Stimulated activated memory B cell treated with anti-CD40 and anti-IgM and Interleukin-4, amounts not matched to agents 10 μg/mL and 1 μg/mL and 100 μg/mL, for 72 hours (primary cell): ENCODE data around the gene SPTBN5.

Experiments
- ATAC-seq: fragments of 150-1000 bp; cut with Tn5 transposase; 2 replicates; pipeline ENCODE4 v1.10.0; 2021
- H3K27ac Mint-ChIP-seq: one replicate; pipeline ENCODE4 v1.8.0; 2022; ENCODE audit warnings: mild to moderate bottlenecking, mixed read lengths
- H3K27me3 Mint-ChIP-seq: one replicate; pipeline ENCODE4 v1.8.0; 2022; ENCODE audit warnings: mixed read lengths
- H3K36me3 Mint-ChIP-seq: one replicate; pipeline ENCODE4 v1.8.0; 2022; ENCODE audit warnings: mixed read lengths
- H3K4me1 Mint-ChIP-seq: one replicate; pipeline ENCODE4 v1.8.0; 2022; ENCODE audit warnings: mixed read lengths
- H3K4me3 Mint-ChIP-seq: one replicate; pipeline ENCODE4 v1.8.0; 2022; ENCODE audit warnings: mild to moderate bottlenecking, moderate library complexity, mixed read lengths
- H3K9me3 Mint-ChIP-seq: one replicate; pipeline ENCODE4 v1.8.0; 2022; ENCODE audit warnings: mixed read lengths

Gene SPTBN5

GRCh38 chr15:41918506-41919126 is 24.8 kb upstream of the SPTBN5 start:
- peak overlapping the region; percentile 51 for H3K27ac Mint-ChIP-seq
- no peak for ATAC-seq
- no peaks in the 10 kb centered on the region for H3K9me3 Mint-ChIP-seq

GRCh38 chr15:41917767-41918430 is 24.0 kb upstream of the SPTBN5 start:
- Mint-ChIP-seq H3K36me3 (peaks cover 71% of the 10 kb centered on the region), H3K9me3 (no peaks in the 10 kb centered on the region), H3K27ac (peak overlapping the region; percentile 51), H3K4me1 (peaks cover 36% of the 10 kb centered on the region), H3K27me3 (no peaks in the 10 kb centered on the region), H3K4me3 (no peak overlapping the region)
- no peak for ATAC-seq

More at GRCh38 chr15:41918506-41919126, 24.8 kb upstream of the SPTBN5 start:
- Mint-ChIP-seq H3K4me1 (peaks cover 43% of the 10 kb centered on the region), H3K27me3 (no peaks in the 10 kb centered on the region), H3K36me3 (peaks cover 68% of the 10 kb centered on the region), H3K4me3 (no peak overlapping the region)

GRCh38 chr15:41915255-41915994 is 21.6 kb upstream of the SPTBN5 start:
- no peaks in the 10 kb centered on the region for H3K9me3 Mint-ChIP-seq
- peaks cover 29% of the 10 kb centered on the region for H3K4me1 Mint-ChIP-seq
- H3K27me3 Mint-ChIP-seq = no peaks in the 10 kb centered on the region
- peaks cover 62% of the 10 kb centered on the region for H3K36me3 Mint-ChIP-seq
- peak; percentile 82 for ATAC-seq
- H3K27ac Mint-ChIP-seq = peak overlapping the region; percentile 79
- no peak overlapping the region for H3K4me3 Mint-ChIP-seq

GRCh38 chr15:41914411-41914810 is 20.6 kb upstream of the SPTBN5 start:
- no peak overlapping the region for H3K4me3 Mint-ChIP-seq
- ATAC-seq = no peak
- peak overlapping the region; percentile 79 for H3K27ac Mint-ChIP-seq
- peaks cover 20% of the 10 kb centered on the region for H3K4me1 Mint-ChIP-seq
- H3K36me3 Mint-ChIP-seq = peaks cover 60% of the 10 kb centered on the region
- no peaks in the 10 kb centered on the region for H3K27me3 Mint-ChIP-seq
- no peaks in the 10 kb centered on the region for H3K9me3 Mint-ChIP-seq

- no peak for ATAC-seq
- Mint-ChIP-seq H3K27ac (no peak overlapping the region), H3K9me3 (no peaks in the 10 kb centered on the region), H3K4me3 (no peak overlapping the region), H3K4me1 (peaks cover 19% of the 10 kb centered on the region), H3K36me3 (peaks cover 61% of the 10 kb centered on the region), H3K27me3 (no peaks in the 10 kb centered on the region)
Observed at GRCh38 chr15:41913256-41913655, 19.4 kb upstream of the SPTBN5 start.

- no peaks in the 10 kb centered on the region for H3K27me3 Mint-ChIP-seq
- no peaks in the 10 kb centered on the region for H3K9me3 Mint-ChIP-seq
- H3K4me1 Mint-ChIP-seq = peaks cover 18% of the 10 kb centered on the region
- peak overlapping the region; percentile 12 for H3K27ac Mint-ChIP-seq
- H3K36me3 Mint-ChIP-seq = peaks cover 63% of the 10 kb centered on the region
- H3K4me3 Mint-ChIP-seq = no peak overlapping the region
- ATAC-seq = no peak
Observed at GRCh38 chr15:41911691-41912345, 18.0 kb upstream of the SPTBN5 start.

- H3K27me3 Mint-ChIP-seq = no peaks in the 10 kb centered on the region
- H3K36me3 Mint-ChIP-seq = peaks cover 63% of the 10 kb centered on the region
- H3K4me3 Mint-ChIP-seq = no peak overlapping the region
- H3K27ac Mint-ChIP-seq = peak overlapping the region; percentile 30
- no peak for ATAC-seq
- H3K9me3 Mint-ChIP-seq = peaks cover 4% of the 10 kb centered on the region
- H3K4me1 Mint-ChIP-seq = peaks cover 14% of the 10 kb centered on the region
Observed at GRCh38 chr15:41908736-41909461, 15.0 kb upstream of the SPTBN5 start.

GRCh38 chr15:41907141-41907540 is 13.3 kb upstream of the SPTBN5 start:
- no peak for ATAC-seq
- Mint-ChIP-seq H3K4me3 (no peak overlapping the region), H3K36me3 (peaks cover 51% of the 10 kb centered on the region)

GRCh38 chr15:41906608-41907007 is 12.8 kb upstream of the SPTBN5 start:
- Mint-ChIP-seq H3K36me3 (peaks cover 46% of the 10 kb centered on the region), H3K9me3 (peaks cover 4% of the 10 kb centered on the region), H3K4me3 (no peak overlapping the region), H3K27ac (no peak overlapping the region), H3K4me1 (peaks cover 14% of the 10 kb centered on the region), H3K27me3 (no peaks in the 10 kb centered on the region)
- ATAC-seq = no peak

More at GRCh38 chr15:41907141-41907540, 13.3 kb upstream of the SPTBN5 start:
- H3K4me1 Mint-ChIP-seq = peaks cover 14% of the 10 kb centered on the region
- no peak overlapping the region for H3K27ac Mint-ChIP-seq
- peaks cover 4% of the 10 kb centered on the region for H3K9me3 Mint-ChIP-seq
- no peaks in the 10 kb centered on the region for H3K27me3 Mint-ChIP-seq

- Mint-ChIP-seq H3K27me3 (no peaks in the 10 kb centered on the region), H3K4me3 (no peak overlapping the region), H3K9me3 (peaks cover 4% of the 10 kb centered on the region), H3K4me1 (peaks cover 14% of the 10 kb centered on the region), H3K36me3 (peaks cover 54% of the 10 kb centered on the region), H3K27ac (peak overlapping the region; percentile 9)
- ATAC-seq = peak; percentile 5
Observed at GRCh38 chr15:41905036-41905793, 11.4 kb upstream of the SPTBN5 start.

- ATAC-seq = peak; percentile 84
- peaks cover 14% of the 10 kb centered on the region for H3K4me1 Mint-ChIP-seq
- peak overlapping the region; percentile 9 for H3K27ac Mint-ChIP-seq
- no peaks in the 10 kb centered on the region for H3K27me3 Mint-ChIP-seq
- peaks cover 50% of the 10 kb centered on the region for H3K36me3 Mint-ChIP-seq
- peaks cover 4% of the 10 kb centered on the region for H3K9me3 Mint-ChIP-seq
- no peak overlapping the region for H3K4me3 Mint-ChIP-seq
Observed at GRCh38 chr15:41904541-41905005, 10.7 kb upstream of the SPTBN5 start.

GRCh38 chr15:41903782-41904181 is 9.9 kb upstream of the SPTBN5 start:
- no peak overlapping the region for H3K27ac Mint-ChIP-seq
- ATAC-seq = no peak
- peaks cover 42% of the 10 kb centered on the region for H3K36me3 Mint-ChIP-seq
- no peak overlapping the region for H3K4me3 Mint-ChIP-seq
- H3K4me1 Mint-ChIP-seq = peaks cover 14% of the 10 kb centered on the region
- H3K27me3 Mint-ChIP-seq = no peaks in the 10 kb centered on the region
- peaks cover 4% of the 10 kb centered on the region for H3K9me3 Mint-ChIP-seq

- Mint-ChIP-seq H3K27me3 (no peaks in the 10 kb centered on the region), H3K27ac (no peak overlapping the region), H3K36me3 (peaks cover 35% of the 10 kb centered on the region), H3K4me3 (no peak overlapping the region), H3K9me3 (peaks cover 4% of the 10 kb centered on the region), H3K4me1 (peaks cover 14% of the 10 kb centered on the region)
- no peak for ATAC-seq
Observed at GRCh38 chr15:41901431-41901830, 7.6 kb upstream of the SPTBN5 start.
